Measurements from ENCODE around the gene AP1G2. TPM values are rescaled to one million over a fixed set of nuclear protein-coding genes. Genes with fewer than 3 reads are reported as not detected.
A peak's percentile ranks its signal among the peaks of the same experiment; 100 is the strongest.
"Not testable (repeated sequence)": the region's sequence is repeated elsewhere in the genome, so short reads cannot be mapped to it uniquely, and the experiment has no call there.

Gene AP1G2
- total RNA-seq, 4 donors from 2014 or later = 71.6 to 128 (median 114) TPM

DNA sequence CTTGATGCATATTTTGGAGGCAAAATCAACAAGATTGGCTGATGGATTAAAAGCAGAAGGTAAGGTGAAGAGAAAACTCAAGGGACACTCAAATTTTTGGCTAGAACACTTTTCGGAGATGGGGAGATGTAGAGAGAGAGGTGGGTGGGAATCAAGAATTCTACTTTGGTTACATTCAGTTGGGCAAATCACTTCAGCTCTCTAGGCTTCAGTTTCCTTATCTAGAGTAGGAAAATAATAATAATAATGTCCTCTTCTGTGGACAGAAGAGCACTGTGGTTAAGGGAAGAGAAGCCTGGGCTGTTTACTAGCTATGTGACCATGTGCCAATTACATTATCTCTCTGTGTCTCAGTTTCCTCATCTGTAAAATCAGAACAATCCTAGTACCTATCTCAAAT, 45.2 kb upstream of the AP1G2 start:
- H3K36me3 ChIP-seq = no peaks in the 10 kb centered on the region
- intact Hi-C loops (cut with DNase I) = no loop called here
- H3K27ac ChIP-seq = no peak overlapping the region
- peaks cover 0 to 2% of the 10 kb centered on the region in 2 donors for H3K4me1 ChIP-seq
- TF ChIP-seq, protein P1, sequence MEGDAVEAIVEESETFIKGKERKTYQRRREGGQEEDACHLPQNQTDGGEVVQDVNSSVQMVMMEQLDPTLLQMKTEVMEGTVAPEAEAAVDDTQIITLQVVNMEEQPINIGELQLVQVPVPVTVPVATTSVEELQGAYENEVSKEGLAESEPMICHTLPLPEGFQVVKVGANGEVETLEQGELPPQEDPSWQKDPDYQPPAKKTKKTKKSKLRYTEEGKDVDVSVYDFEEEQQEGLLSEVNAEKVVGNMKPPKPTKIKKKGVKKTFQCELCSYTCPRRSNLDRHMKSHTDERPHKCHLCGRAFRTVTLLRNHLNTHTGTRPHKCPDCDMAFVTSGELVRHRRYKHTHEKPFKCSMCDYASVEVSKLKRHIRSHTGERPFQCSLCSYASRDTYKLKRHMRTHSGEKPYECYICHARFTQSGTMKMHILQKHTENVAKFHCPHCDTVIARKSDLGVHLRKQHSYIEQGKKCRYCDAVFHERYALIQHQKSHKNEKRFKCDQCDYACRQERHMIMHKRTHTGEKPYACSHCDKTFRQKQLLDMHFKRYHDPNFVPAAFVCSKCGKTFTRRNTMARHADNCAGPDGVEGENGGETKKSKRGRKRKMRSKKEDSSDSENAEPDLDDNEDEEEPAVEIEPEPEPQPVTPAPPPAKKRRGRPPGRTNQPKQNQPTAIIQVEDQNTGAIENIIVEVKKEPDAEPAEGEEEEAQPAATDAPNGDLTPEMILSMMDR (IDR thresholded peaks at IDR 0.05) = no peak
- no peak for TF ChIP-seq POLR2A (IDR thresholded peaks at IDR 0.05)
- H3K4me3 ChIP-seq (replicated peaks in 1 of 3) = no peak overlapping the region
- H3K9me3 ChIP-seq = no peaks in the 10 kb centered on the region
- 74 to 78% methylated on average over 1 of the region's 1 CpG for WGBS, 2 donors
- H3K27me3 ChIP-seq = no peaks in the 10 kb centered on the region
- no peak for DNase-seq

DNA sequence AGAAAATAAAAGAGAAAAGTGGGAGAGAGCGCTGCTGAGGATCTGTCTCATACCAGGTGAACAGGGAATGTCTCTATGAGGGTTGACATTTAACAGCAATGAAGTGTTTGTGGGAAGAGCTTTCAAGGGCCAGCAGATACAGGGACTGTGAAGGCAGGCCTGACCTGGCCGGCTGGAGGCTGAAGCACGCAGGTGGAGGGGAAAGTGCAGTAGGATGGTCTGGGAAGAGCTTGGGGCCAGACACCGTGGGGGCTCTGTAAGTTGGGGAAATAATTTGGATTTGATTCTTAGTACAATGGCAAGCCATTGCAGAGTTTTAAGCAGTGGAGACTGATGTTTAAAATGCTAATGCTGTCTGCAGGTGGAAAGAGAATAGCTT, 44.8 kb upstream of the AP1G2 start:
- Histone ChIP-seq H3K4me1 (peaks cover 0 to 2% of the 10 kb centered on the region in 2 donors), H3K27ac (no peak overlapping the region), H3K4me3 (replicated peaks in 1 of 3) (no peak overlapping the region), H3K27me3 (no peaks in the 10 kb centered on the region), H3K9me3 (no peaks in the 10 kb centered on the region), H3K36me3 (no peaks in the 10 kb centered on the region)
- peak in 1 of 2 donors; percentile 28 for DNase-seq
- no peak for TF ChIP-seq POLR2A (IDR thresholded peaks at IDR 0.05)
- TF ChIP-seq, protein P1 (IDR thresholded peaks at IDR 0.05) = no peak
- WGBS, 2 donors = 39 to 42% methylated on average over 4 of the region's 4 CpGs
- intact Hi-C loops (cut with DNase I) = no loop called here

DNA sequence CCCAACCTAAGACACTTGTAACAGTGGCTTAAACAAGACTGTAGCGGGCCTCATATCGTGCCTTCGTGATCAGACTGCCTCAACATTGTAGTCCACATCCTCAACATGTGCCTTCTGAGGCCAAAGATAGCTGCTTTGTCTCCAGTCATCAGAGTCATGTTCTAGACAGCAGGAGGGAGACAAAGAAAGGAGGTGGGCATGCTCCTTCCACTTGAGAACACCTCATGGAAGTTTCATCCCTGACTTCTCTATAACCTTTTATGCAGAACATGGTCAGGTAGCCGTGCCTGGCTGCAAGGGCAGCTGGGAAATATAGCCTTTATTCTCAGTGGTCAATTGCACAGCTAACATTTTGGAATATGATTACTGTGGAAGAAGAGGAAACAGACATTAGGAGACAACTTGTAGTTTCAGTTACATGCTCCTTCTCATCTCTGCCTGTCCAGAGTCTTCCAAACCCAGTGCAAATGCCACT, 43.3 kb upstream of the AP1G2 start:
- TF ChIP-seq, protein P1 (IDR thresholded peaks at IDR 0.05) = no peak
- no peak for TF ChIP-seq POLR2A (IDR thresholded peaks at IDR 0.05)

DNA sequence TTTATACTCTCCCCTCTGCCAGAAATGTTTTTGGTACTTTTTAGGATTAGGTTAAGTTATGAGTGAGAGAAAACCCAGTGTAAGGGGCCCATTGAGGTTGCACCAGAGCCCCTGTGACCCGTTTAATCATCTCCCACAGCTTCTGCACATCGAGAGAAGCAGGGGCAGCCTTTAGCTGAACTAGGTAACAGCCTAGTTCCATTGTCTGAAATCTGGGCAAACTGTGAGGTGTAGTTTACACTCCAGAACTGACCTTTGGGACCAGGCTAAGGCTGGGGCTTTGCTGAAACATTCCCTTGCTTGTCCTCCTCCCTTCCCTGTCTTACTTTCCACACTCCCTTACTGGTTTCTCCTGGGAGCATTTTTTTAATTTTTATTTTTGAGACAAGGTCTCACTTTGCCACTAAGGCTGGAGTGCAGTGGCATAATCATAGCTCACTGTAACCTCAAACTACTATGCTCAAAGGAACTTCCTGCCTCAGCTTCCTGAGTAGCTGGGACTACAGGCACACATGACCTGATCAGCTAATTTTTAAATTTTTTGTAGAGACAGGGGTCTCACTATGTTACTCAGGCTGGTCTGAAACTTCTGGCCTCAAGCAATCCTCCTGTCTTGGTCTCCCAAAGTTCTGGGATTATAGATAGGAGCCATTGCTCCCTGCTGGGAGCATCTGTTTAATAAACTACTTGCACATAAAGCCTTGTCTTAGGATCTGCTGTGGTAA, 42.7 kb upstream of the AP1G2 start:
- peaks cover 0 to 2% of the 10 kb centered on the region in 2 donors for H3K4me1 ChIP-seq
- H3K27ac ChIP-seq = no peak overlapping the region
- intact Hi-C loops (cut with DNase I) = no loop called here
- H3K9me3 ChIP-seq = no peaks in the 10 kb centered on the region
- H3K4me3 ChIP-seq (replicated peaks in 1 of 3) = no peak overlapping the region
- no peaks in the 10 kb centered on the region for H3K27me3 ChIP-seq
- TF ChIP-seq, protein P1 (IDR thresholded peaks at IDR 0.05) = no peak
- no peak for TF ChIP-seq POLR2A (IDR thresholded peaks at IDR 0.05)
- no peaks in the 10 kb centered on the region for H3K36me3 ChIP-seq
- DNase-seq = no peak
- WGBS, 2 donors = 56 to 81% methylated on average over 2 of the region's 2 CpGs

More for the DNA sequence above, 43.3 kb upstream of the AP1G2 start:
- Histone ChIP-seq H3K4me3 (replicated peaks in 1 of 3) (no peak overlapping the region), H3K27me3 (no peaks in the 10 kb centered on the region), H3K9me3 (no peaks in the 10 kb centered on the region), H3K36me3 (no peaks in the 10 kb centered on the region), H3K4me1 (peaks cover 0 to 2% of the 10 kb centered on the region in 2 donors), H3K27ac (no peak overlapping the region)
- intact Hi-C loops (cut with DNase I) = no loop called here
- 58 to 73% methylated on average over 4 of the region's 4 CpGs for WGBS, 2 donors
- no peak for DNase-seq

DNA sequence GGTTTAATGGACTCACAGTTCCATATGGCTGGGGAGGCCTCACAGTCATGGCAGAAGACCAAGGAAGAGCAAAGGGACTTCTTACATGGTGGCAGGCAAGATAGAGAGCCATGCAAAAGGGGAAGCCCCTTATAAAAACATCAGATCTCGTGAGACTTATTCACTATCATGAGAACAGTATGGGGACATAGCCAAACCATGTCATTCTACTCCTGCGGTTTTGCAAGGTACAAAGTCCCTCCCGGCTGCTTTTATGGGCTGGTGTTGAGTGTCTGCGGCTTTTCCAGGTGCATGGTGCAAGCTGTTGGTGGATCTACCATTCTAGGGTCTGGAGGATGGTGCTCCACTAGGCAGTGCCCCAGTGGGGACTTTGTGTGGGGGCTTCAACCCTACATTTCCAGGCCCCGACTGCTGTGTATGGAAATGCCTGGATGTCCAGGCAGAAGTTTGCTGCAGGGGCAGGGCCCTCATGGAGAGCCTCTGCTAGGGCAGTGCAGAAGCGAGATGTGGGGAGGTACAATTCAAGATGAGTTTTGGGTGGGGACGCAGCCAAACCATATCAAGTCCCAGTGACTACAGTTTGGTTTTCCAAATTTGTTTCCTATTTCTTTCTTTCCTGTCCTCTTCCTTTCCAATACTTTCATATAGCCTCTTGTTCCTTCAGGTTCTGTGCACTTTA, 42.0 kb upstream of the AP1G2 start:
- H3K4me1 ChIP-seq; H3K9me3 ChIP-seq; intact Hi-C loops (cut with DNase I); H3K4me3 ChIP-seq (replicated peaks in 1 of 3); DNase-seq; H3K27me3 ChIP-seq; H3K36me3 ChIP-seq; H3K27ac ChIP-seq: not testable (repeated sequence)
- 65 to 68% methylated on average over 7 of the region's 7 CpGs for WGBS, 2 donors

Data from thyroid gland (tissue), 4 donors.